ENCODE results near the gene APEH.

The APEH gene

GRCh38 chr3:49703443-49703927, 29.3 kb downstream of the APEH start (continued):
- TF ChIP-seq KLF17 (tag by site-specific recombination; IDR thresholded peaks at IDR 0.05) = no peak
- TF ChIP-seq ZNF558 (tag by site-specific recombination; IDR thresholded peaks at IDR 0.05) = no peak
- TF ChIP-seq ZNF324 (tag by site-specific recombination; IDR thresholded peaks at IDR 0.05) = no peak
- TF ChIP-seq ZFHX2 (tag by site-specific recombination; conservative IDR thresholded peaks at IDR 0.05) = peak; percentile 82
- TF ChIP-seq KLF8 (tag by site-specific recombination; IDR thresholded peaks at IDR 0.05) = no peak
- TF ChIP-seq SALL2 (tag by site-specific recombination; IDR thresholded peaks at IDR 0.05; ENCODE audit: borderline replicate concordance) = no peak
- no peak for TF ChIP-seq ZBTB20 (tag by site-specific recombination; IDR thresholded peaks at IDR 0.05)
- no peak for TF ChIP-seq ZNF571 (tag by site-specific recombination; IDR thresholded peaks at IDR 0.05)
- TF ChIP-seq ELK4 (IDR thresholded peaks at IDR 0.05; ENCODE audit: borderline replicate concordance, low read depth, low read length) = no peak
- TF ChIP-seq ZFP37 (tag by site-specific recombination; IDR thresholded peaks at IDR 0.05) = no peak
- TF ChIP-seq ZBTB44 (tag by site-specific recombination; IDR thresholded peaks at IDR 0.05) = no peak
- peak; percentile 17; the same call in 1 of the 2 replicates for TF ChIP-seq ZEB2 (tag by site-specific recombination; IDR thresholded peaks at IDR 0.05)
- no peak for TF ChIP-seq ZFP3 (tag by site-specific recombination; IDR thresholded peaks at IDR 0.05; ENCODE audit: low read depth)
- no peak for TF ChIP-seq RBAK (tag by site-specific recombination; IDR thresholded peaks at IDR 0.05)
- no peak for TF ChIP-seq KLF9 (tag by site-specific recombination; IDR thresholded peaks at IDR 0.05; ENCODE audit: low read depth)
- TF ChIP-seq SP2 (tag by site-specific recombination; IDR thresholded peaks at IDR 0.05) = no peak
- no peak for TF ChIP-seq ZNF670 (tag by site-specific recombination; IDR thresholded peaks at IDR 0.05; ENCODE audit: low read depth)
- TF ChIP-seq KLF1 (tag by site-specific recombination; IDR thresholded peaks at IDR 0.05) = peak; percentile 25; the same call in 1 of the 2 replicates
- TF ChIP-seq ZNF19 (tag by site-specific recombination; IDR thresholded peaks at IDR 0.05; ENCODE audit: low read depth) = no peak

GRCh38 chr3:49703956-49704355, 29.8 kb downstream of the APEH start:
- H3K9me3 ChIP-seq (ENCODE audit: control insufficient read depth, insufficient read depth, low read depth, low read length) = no peaks in the 10 kb centered on the region
- H3K4me3 ChIP-seq (ENCODE audit: low read depth, low read length) = no peak overlapping the region
- H3K36me3 ChIP-seq (ENCODE audit: control insufficient read depth in 2 of 2, insufficient read depth in 1 of 2, low read length in 2 of 2) = peaks cover 0 to 87% of the 10 kb centered on the region in 2 experiments; a peak in 2 of 3 replicates
- ChIA-PET CTCF (interaction anchor here (0.7 to 4.7 kb wide), 3 partner anchors 15 to 135 kb away, joined by 4 to 36 read pairs (median 4); no protein-coding TSS in a partner anchor), POLR2A (no interaction called here)
- TF ChIP-seq FEZF1 (tag by site-specific recombination; IDR thresholded peaks at IDR 0.05) (no peak), ZNF837 (tag by site-specific recombination; IDR thresholded peaks at IDR 0.05) (no peak), ZNF571 (tag by site-specific recombination; IDR thresholded peaks at IDR 0.05) (no peak), MYNN (tag by site-specific recombination; IDR thresholded peaks at IDR 0.05; ENCODE audit: borderline replicate concordance) (no peak), ZNF791 (tag by site-specific recombination; IDR thresholded peaks at IDR 0.05) (no peak), ZNF280D (tag by site-specific recombination; IDR thresholded peaks at IDR 0.05) (no peak), ZNF391 (tag by site-specific recombination; IDR thresholded peaks at IDR 0.05; ENCODE audit: borderline replicate concordance, low read depth) (no peak), ZNF112 (tag by site-specific recombination; IDR thresholded peaks at IDR 0.05) (no peak)
- H3K27ac ChIP-seq (ENCODE audit: extremely low read depth, low read depth, low read length) = no peak overlapping the region
- H3K4me1 ChIP-seq (ENCODE audit: control insufficient read depth, insufficient read depth, low read length) = no peaks in the 10 kb centered on the region
